ENCODE results near the gene GJC2. TPM values are rescaled to one million over a fixed set of nuclear protein-coding genes. Genes with fewer than 3 reads are reported as not detected.

GJC2 gene
- total RNA-seq, 4 donors from 2014 or later = 5.1 to 9.0 (median 7.0) TPM

DNA sequence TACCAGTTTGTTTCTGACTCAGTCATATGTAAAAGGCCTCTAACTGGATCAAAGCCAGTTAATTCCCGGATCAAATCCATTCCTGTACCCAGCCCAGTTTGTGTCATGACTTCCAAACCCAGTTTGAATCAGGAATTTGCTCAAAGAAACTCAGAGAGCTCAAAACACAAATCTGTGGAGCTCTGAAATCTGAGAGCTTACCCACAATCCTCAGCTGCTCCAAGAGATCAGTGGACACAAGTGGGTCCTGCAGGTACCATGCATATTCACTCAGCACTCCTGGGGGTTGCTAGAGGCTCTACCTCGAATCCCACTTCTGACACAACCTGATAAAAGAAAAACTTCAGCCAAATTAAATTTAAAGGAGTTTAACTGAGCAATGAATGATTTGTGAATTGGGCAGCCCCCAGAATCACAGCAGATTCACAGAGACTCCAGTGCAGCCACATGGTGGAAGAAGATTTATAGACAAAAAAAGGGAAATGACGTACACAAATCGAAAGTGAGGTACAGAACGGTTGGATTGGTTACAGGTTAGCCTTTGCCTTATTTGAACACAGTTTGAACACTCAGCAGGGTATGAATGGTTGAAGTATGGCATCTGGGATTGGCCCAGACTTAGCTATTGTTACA lies 28.8 kb upstream of the GJC2 start:
- 44 to 68% methylated on average over 4 to 5 of the region's 5 CpGs for WGBS, 2 donors (ENCODE audit: low coverage in 1 of 2)
- H3K4me1 ChIP-seq = no peaks in the 10 kb centered on the region
- H3K27me3 ChIP-seq = no peaks in the 10 kb centered on the region
- H3K4me3 ChIP-seq = no peak overlapping the region
- TF ChIP-seq POLR2A (IDR thresholded peaks at IDR 0.05) (no peak), EP300 (IDR thresholded peaks at IDR 0.05) (no peak), POLR2AphosphoS5 (IDR thresholded peaks at IDR 0.05) (no peak)
- TF ChIP-seq, protein P1, sequence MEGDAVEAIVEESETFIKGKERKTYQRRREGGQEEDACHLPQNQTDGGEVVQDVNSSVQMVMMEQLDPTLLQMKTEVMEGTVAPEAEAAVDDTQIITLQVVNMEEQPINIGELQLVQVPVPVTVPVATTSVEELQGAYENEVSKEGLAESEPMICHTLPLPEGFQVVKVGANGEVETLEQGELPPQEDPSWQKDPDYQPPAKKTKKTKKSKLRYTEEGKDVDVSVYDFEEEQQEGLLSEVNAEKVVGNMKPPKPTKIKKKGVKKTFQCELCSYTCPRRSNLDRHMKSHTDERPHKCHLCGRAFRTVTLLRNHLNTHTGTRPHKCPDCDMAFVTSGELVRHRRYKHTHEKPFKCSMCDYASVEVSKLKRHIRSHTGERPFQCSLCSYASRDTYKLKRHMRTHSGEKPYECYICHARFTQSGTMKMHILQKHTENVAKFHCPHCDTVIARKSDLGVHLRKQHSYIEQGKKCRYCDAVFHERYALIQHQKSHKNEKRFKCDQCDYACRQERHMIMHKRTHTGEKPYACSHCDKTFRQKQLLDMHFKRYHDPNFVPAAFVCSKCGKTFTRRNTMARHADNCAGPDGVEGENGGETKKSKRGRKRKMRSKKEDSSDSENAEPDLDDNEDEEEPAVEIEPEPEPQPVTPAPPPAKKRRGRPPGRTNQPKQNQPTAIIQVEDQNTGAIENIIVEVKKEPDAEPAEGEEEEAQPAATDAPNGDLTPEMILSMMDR (IDR thresholded peaks at IDR 0.05) = no peak
- H3K27ac ChIP-seq = no peak overlapping the region
- no peaks in the 10 kb centered on the region for H3K36me3 ChIP-seq
- no peak for ATAC-seq
- H3K9me3 ChIP-seq = no peaks in the 10 kb centered on the region

DNA sequence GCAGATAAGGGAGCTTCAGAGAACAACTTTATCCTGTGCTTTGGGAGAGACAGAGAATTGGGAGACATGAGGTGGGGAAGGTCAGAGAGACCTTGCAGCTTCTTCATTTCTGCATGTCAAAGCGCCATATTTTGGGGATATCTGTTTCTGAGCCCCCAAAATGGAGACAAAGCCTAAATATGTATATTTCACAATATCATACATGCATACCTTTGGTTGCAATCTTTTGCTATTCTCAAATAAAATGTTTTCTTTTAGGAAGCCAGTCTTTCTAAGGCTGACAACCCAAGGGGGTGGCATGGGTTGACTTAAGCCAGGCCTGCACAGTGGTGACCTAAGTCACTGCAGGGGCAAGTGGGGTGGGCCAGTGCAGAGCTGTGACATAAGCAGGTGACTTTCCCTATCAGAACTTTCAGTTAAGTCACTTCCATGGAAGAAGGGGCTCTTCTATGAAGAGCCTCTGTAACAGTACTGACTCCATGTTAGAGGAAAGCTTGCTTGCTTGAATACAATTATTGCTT lies 26.7 kb upstream of the GJC2 start:
- no peaks in the 10 kb centered on the region for H3K36me3 ChIP-seq
- no peak overlapping the region for H3K4me3 ChIP-seq
- ATAC-seq = no peak
- TF ChIP-seq, protein P1 (IDR thresholded peaks at IDR 0.05) = no peak
- no peak overlapping the region for H3K27ac ChIP-seq
- H3K27me3 ChIP-seq = peaks cover 2% of the 10 kb centered on the region
- no peaks in the 10 kb centered on the region for H3K9me3 ChIP-seq
- H3K4me1 ChIP-seq = no peaks in the 10 kb centered on the region
- WGBS, 2 donors (ENCODE audit: low coverage in 1 of 2) = 77 to 88% methylated on average over 1 of the region's 1 CpG

DNA sequence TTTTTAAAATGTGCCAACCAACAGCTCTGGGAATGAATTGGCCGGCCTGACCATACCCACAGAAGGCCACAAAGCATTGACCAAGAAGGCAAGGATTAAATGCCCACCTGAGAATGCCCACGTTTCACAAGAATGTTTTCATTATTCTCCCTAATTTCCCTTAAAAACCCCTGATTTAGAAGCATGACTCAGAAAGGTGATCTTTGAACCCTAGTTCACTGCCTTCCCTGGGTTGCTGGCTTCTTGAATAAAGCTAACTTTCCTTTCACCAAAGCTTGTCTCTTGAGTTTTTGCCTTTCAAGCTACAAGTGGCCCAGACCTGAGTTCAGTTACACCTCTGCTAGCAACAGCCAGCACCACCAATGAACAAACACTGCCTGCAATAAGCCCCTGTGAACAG lies 26.2 kb upstream of the GJC2 start:
- Histone ChIP-seq H3K4me1 (no peaks in the 10 kb centered on the region), H3K27me3 (peaks cover 7% of the 10 kb centered on the region), H3K9me3 (no peaks in the 10 kb centered on the region), H3K36me3 (no peaks in the 10 kb centered on the region), H3K4me3 (no peak overlapping the region), H3K27ac (no peak overlapping the region)
- no peak for TF ChIP-seq POLR2A (IDR thresholded peaks at IDR 0.05)
- no peak for TF ChIP-seq EP300 (IDR thresholded peaks at IDR 0.05)
- TF ChIP-seq, protein P1 (IDR thresholded peaks at IDR 0.05) = no peak
- no peak for TF ChIP-seq POLR2AphosphoS5 (IDR thresholded peaks at IDR 0.05)
- ATAC-seq = no peak
- WGBS, 2 donors (ENCODE audit: low coverage in 1 of 2) = 60 to 75% methylated on average over 2 of the region's 2 CpGs

DNA sequence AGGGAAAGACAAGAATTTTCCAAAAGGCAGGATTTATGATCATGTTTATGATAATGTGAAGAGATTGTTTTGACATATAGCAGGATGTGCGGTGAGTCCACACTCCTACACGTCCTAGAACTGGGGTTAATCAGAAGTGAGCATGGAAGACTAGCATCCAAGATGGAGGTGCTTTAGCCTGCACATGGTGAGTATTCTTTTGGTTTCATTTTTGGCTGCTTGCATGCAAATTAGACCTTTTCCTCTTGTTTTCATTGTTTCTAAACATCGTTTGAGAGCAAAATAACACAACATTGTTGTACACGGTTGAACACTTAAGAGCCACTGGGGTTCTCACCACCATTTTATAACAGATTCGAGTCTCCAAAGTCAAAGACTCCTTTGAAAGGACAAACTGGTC lies 24.5 kb upstream of the GJC2 start:
- H3K4me1 ChIP-seq = no peaks in the 10 kb centered on the region
- H3K27ac ChIP-seq = no peak overlapping the region
- H3K27me3 ChIP-seq = peaks cover 22% of the 10 kb centered on the region
- no peak for ATAC-seq
- H3K36me3 ChIP-seq = no peaks in the 10 kb centered on the region
- 71 to 76% methylated on average over 3 to 4 of the region's 5 CpGs for WGBS, 2 donors (ENCODE audit: low coverage in 1 of 2)
- TF ChIP-seq POLR2A (IDR thresholded peaks at IDR 0.05) = no peak
- TF ChIP-seq POLR2AphosphoS5 (IDR thresholded peaks at IDR 0.05) = no peak
- TF ChIP-seq, protein P1 (IDR thresholded peaks at IDR 0.05) = no peak
- TF ChIP-seq EP300 (IDR thresholded peaks at IDR 0.05) = no peak
- no peak overlapping the region for H3K4me3 ChIP-seq
- no peaks in the 10 kb centered on the region for H3K9me3 ChIP-seq

DNA sequence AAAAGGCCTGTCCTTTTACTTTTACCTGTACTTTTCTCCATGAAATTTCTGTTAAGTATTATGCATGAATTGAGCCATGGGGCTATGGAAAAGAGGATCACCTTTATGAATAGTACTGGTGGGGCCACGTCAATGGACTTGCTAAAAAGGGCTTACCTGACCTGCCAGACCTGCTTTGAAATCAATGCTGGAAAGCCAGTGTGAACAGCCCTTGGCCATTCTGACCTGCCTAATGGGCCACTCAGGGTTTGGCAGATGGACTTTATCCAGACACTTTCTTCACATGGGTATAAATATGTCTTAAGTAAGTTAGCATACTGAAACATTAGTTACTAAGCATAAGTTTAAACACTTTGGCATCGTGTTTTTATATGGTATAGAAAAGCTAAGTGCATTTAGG lies 18.0 kb upstream of the GJC2 start:
- H3K9me3 ChIP-seq = no peaks in the 10 kb centered on the region
- no peaks in the 10 kb centered on the region for H3K36me3 ChIP-seq
- 81% methylated on average over 2 of the region's 2 CpGs for WGBS, 2 donors (ENCODE audit: low coverage in 1 of 2)
- TF ChIP-seq EP300 (IDR thresholded peaks at IDR 0.05) = no peak
- TF ChIP-seq POLR2A (IDR thresholded peaks at IDR 0.05) = no peak
- TF ChIP-seq POLR2AphosphoS5 (IDR thresholded peaks at IDR 0.05) = no peak
- TF ChIP-seq, protein P1 (IDR thresholded peaks at IDR 0.05) = no peak
- peaks cover 35% of the 10 kb centered on the region for H3K27me3 ChIP-seq
- no peak overlapping the region for H3K27ac ChIP-seq
- H3K4me1 ChIP-seq = peaks cover 0 to 7% (median 0%) of the 10 kb centered on the region in 3 donors
- no peak overlapping the region for H3K4me3 ChIP-seq
- no peak for ATAC-seq

All from gastroesophageal sphincter (tissue), 4 donors.